ENCODE measurements around the gene SYCE3.

SYCE3 gene

GRCh38 chr22:50531962-50532674 lies 30.6 kb downstream of the SYCE3 start:
- Histone ChIP-seq H3K36me3 (no peaks in the 10 kb centered on the region), H3K4me3 (ENCODE audit: low read depth, low read length) (peak overlapping the region; percentile 6; the same call in 1 of the 2 replicates), H3K9me3 (peaks cover 5% of the 10 kb centered on the region; the same call in 1 of the 2 replicates), H3K27me3 (peaks cover 47% of the 10 kb centered on the region), H3K4me1 (peaks cover 6% of the 10 kb centered on the region; the same call in 1 of the 2 replicates)
- DNase-seq = no peak
- TF ChIP-seq CTCF (IDR thresholded peaks at IDR 0.05; ENCODE audit: low read depth, low read length) = no peak

- Histone ChIP-seq H3K27me3 (peaks cover 47% of the 10 kb centered on the region), H3K4me3 (ENCODE audit: low read depth, low read length) (no peak overlapping the region), H3K9me3 (peaks cover 5% of the 10 kb centered on the region; the same call in 1 of the 2 replicates), H3K4me1 (peaks cover 12% of the 10 kb centered on the region; the same call in 1 of the 2 replicates), H3K36me3 (no peaks in the 10 kb centered on the region)
- TF ChIP-seq CTCF (IDR thresholded peaks at IDR 0.05; ENCODE audit: low read depth, low read length) = no peak
- no peak for DNase-seq
Measured at GRCh38 chr22:50531546-50531961, 31.2 kb downstream of the SYCE3 start.

DNA sequence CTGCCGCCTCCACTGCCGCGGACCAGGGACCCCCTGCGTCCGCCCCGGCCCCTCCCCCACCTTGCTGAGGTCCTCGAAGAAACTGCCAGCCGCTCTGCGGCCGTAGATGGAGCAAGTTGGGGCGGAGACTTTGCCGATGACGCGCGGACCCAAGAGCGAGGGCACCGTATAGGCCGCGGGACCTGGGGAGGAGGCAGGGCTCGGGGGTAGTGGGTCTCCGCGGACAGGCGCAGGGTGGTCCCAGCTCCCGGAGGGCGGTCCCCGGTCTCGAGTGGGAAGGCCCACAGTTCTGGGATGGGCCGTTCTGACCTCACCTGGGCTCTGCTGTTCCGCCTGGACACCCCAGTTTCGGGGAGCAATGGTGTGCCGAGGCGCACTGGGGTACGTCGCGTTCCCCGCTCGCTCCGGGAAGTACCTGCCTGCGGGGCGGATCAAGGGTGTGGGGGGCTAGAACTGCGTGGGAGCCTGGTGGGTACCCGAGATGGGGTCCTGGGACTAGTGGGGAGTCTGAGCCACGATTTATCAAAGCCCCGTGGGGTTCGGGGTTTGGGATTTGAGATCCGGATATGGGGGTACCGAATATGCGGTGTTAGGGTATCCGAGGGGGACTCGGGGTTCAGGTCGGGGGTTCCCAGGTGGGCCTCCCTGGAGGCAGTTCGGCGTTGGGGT lies 31.7 kb downstream of the SYCE3 start:
- H3K9me3 ChIP-seq = peaks cover 5% of the 10 kb centered on the region; the same call in 1 of the 2 replicates
- H3K4me3 ChIP-seq (ENCODE audit: low read depth, low read length) = no peak overlapping the region
- H3K4me1 ChIP-seq = peaks cover 12% of the 10 kb centered on the region; the same call in 1 of the 2 replicates
- TF ChIP-seq CTCF (IDR thresholded peaks at IDR 0.05; ENCODE audit: low read depth, low read length) = no peak
- no peaks in the 10 kb centered on the region for H3K36me3 ChIP-seq
- peaks cover 47% of the 10 kb centered on the region for H3K27me3 ChIP-seq
- no peak for DNase-seq

DNA sequence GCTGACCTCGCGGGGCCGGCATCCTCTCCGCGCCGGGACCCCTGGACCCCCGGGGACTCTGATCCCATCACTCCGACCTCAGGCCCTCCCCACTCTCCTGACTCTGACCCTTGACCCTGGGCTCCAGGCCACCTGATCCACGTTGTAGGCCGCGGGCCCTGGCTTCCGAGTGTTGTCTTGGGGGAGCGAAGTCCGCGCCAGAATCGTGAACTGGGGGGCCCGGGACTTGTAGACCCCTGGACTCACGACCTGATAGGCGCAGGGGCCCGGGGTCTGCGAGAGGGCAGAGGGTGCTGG lies 32.2 kb downstream of the SYCE3 start:
- Histone ChIP-seq H3K9me3 (peaks cover 5% of the 10 kb centered on the region; the same call in 1 of the 2 replicates), H3K4me3 (ENCODE audit: low read depth, low read length) (no peak overlapping the region), H3K4me1 (peaks cover 12% of the 10 kb centered on the region; the same call in 1 of the 2 replicates), H3K36me3 (no peaks in the 10 kb centered on the region), H3K27me3 (peaks cover 47% of the 10 kb centered on the region)
- no peak for DNase-seq
- TF ChIP-seq CTCF (IDR thresholded peaks at IDR 0.05; ENCODE audit: low read depth, low read length) = no peak

DNA sequence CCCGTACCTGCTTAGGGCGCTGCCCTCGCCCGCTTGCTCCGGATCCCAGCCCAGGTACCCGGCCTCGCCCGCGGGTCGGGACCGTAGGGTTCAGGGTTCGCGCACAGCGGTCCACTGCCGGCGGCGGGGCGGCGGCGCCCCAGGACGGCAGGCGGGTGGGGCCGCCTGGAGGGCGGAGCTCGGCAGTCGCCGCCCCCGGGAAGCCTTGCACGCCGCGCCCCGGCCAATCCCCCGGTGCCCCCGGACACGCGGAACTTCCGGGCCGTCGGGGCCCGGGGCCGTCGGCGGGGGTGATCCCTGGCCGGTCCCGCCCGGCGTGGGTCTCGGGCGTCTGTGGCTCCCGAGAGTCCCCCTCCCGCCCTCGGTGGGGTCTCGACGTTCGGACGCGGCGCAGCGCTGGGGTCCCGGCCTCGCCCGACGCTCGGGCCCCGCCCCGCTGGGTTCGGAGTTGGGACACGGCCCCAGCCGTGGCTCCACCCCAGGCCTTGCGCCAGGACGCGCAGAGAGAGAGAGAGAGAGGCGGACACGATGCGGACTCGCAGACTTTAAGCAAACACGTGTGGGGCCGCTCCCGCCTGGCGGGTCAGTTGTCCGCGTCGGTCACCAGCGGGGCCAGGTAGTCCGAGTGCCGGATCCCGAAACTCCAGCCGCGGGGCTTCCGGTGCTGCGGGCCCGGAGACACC lies 32.7 kb downstream of the SYCE3 start, which contains the start of gene TYMP:
TYMP (minus strand) TSS at position 116 of the 683 bp plus-strand sequence. CDS start 303 bp downstream, outside the sequence.
- no peak for TF ChIP-seq CTCF (IDR thresholded peaks at IDR 0.05; ENCODE audit: low read depth, low read length)
- DNase-seq = no peak
- Histone ChIP-seq H3K27me3 (peaks cover 47% of the 10 kb centered on the region), H3K9me3 (peaks cover 5% of the 10 kb centered on the region; the same call in 1 of the 2 replicates), H3K36me3 (no peaks in the 10 kb centered on the region), H3K4me1 (peaks cover 12% of the 10 kb centered on the region; the same call in 1 of the 2 replicates), H3K4me3 (ENCODE audit: low read depth, low read length) (no peak within 1 kb of the TSS)
